ENCODE results near the gene CDH23. TPM values are rescaled to one million over a fixed set of nuclear protein-coding genes. Genes with fewer than 3 reads are reported as not detected.
A peak's percentile ranks its signal among the peaks of the same experiment; 100 is the strongest.

Gene CDH23
- total RNA-seq, 4 donors from 2014 or later: 7.1 to 56.2 (median 25.4) TPM

DNA sequence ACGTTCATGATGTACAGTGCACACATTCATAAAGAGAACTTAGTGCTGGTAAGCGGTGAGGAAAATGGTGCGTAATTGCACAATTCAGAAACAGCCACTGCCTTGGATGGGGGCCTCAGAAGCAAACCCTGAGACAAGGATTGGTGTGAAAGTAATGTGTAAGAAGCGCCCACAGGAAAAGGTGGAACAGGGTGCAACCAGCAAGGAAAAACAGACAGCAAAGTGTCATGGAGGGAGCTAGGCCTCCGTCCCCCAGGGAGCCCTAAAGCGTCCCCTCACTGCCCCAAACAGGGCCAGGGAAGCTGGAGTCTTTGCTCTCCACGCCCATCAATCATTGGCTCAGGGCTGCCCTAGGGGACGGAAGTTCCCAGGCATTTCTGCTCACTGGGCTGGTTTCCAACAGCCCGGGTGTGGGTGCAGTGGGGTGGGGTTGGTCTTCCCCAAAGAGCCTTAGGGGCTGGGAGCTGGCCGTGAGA, 332.5 kb downstream of the CDH23 start:
- Histone ChIP-seq H3K36me3 (no peaks in the 10 kb centered on the region), H3K4me1 (peaks cover 0 to 21% of the 10 kb centered on the region in 2 donors), H3K4me3 (no peak overlapping the region), H3K9me3 (no peaks in the 10 kb centered on the region), H3K27me3 (no peaks in the 10 kb centered on the region), H3K27ac (peak overlapping the region; percentile 65 to 82)
- intact Hi-C loops (cut with DNase I; ENCODE audit: low total_unique reads): no loop called here
- no peak for DNase-seq
- TF ChIP-seq POLR2A (IDR thresholded peaks at IDR 0.05): no peak
- TF ChIP-seq, protein P1, sequence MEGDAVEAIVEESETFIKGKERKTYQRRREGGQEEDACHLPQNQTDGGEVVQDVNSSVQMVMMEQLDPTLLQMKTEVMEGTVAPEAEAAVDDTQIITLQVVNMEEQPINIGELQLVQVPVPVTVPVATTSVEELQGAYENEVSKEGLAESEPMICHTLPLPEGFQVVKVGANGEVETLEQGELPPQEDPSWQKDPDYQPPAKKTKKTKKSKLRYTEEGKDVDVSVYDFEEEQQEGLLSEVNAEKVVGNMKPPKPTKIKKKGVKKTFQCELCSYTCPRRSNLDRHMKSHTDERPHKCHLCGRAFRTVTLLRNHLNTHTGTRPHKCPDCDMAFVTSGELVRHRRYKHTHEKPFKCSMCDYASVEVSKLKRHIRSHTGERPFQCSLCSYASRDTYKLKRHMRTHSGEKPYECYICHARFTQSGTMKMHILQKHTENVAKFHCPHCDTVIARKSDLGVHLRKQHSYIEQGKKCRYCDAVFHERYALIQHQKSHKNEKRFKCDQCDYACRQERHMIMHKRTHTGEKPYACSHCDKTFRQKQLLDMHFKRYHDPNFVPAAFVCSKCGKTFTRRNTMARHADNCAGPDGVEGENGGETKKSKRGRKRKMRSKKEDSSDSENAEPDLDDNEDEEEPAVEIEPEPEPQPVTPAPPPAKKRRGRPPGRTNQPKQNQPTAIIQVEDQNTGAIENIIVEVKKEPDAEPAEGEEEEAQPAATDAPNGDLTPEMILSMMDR (IDR thresholded peaks at IDR 0.05): no peak

DNA sequence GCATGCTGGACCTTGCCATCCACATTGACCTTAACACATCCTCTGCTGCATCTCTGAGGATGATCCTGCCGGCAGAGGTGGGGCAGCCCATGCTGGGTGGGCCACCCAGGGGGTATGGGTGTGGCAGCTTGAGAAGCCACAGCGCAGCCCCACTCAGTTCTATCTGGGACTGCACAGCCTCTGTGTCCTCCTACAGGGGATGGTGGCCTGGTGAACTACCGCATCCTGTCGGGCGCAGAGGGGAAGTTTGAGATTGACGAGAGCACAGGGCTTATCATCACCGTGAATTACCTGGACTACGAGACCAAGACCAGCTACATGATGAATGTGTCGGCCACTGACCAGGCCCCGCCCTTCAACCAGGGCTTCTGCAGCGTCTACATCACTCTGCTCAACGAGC, 335.1 kb downstream of the CDH23 start:
- TF ChIP-seq, protein P1 (IDR thresholded peaks at IDR 0.05): no peak
- TF ChIP-seq POLR2A (IDR thresholded peaks at IDR 0.05): no peak
- peaks cover 0 to 21% of the 10 kb centered on the region in 2 donors for H3K4me1 ChIP-seq
- H3K4me3 ChIP-seq: no peak overlapping the region
- intact Hi-C loops (cut with DNase I; ENCODE audit: low total_unique reads): no loop called here
- H3K27me3 ChIP-seq: no peaks in the 10 kb centered on the region
- H3K36me3 ChIP-seq: no peaks in the 10 kb centered on the region
- no peak overlapping the region for H3K27ac ChIP-seq
- DNase-seq: no peak
- no peaks in the 10 kb centered on the region for H3K9me3 ChIP-seq

DNA sequence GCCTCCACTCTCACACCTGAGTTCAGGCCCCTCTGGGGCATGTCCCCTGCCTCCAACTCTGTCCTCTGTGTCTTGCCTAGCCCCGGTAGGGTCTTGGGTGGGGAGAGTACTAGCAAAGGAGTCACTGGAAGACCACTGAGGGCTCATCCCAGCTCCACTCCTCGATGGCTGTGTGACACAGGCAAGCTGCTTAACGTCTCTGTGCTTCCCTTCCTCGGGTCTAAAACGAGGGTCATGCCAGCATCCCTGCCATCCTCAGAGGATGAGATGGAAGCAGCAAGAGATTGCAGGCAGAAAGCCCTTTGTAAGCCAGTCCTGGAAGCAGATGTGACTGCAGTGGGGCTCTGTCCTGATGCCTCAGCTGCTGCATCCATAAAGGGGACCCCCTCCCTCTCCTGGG, 338.1 kb downstream of the CDH23 start:
- no peak overlapping the region for H3K27ac ChIP-seq
- no peaks in the 10 kb centered on the region for H3K36me3 ChIP-seq
- H3K27me3 ChIP-seq: no peaks in the 10 kb centered on the region
- no peaks in the 10 kb centered on the region for H3K4me1 ChIP-seq
- H3K4me3 ChIP-seq: no peak overlapping the region
- TF ChIP-seq POLR2A (IDR thresholded peaks at IDR 0.05): no peak
- TF ChIP-seq, protein P1 (IDR thresholded peaks at IDR 0.05): no peak
- H3K9me3 ChIP-seq: no peaks in the 10 kb centered on the region
- no peak for DNase-seq
- intact Hi-C loops (cut with DNase I; ENCODE audit: low total_unique reads): no loop called here

DNA sequence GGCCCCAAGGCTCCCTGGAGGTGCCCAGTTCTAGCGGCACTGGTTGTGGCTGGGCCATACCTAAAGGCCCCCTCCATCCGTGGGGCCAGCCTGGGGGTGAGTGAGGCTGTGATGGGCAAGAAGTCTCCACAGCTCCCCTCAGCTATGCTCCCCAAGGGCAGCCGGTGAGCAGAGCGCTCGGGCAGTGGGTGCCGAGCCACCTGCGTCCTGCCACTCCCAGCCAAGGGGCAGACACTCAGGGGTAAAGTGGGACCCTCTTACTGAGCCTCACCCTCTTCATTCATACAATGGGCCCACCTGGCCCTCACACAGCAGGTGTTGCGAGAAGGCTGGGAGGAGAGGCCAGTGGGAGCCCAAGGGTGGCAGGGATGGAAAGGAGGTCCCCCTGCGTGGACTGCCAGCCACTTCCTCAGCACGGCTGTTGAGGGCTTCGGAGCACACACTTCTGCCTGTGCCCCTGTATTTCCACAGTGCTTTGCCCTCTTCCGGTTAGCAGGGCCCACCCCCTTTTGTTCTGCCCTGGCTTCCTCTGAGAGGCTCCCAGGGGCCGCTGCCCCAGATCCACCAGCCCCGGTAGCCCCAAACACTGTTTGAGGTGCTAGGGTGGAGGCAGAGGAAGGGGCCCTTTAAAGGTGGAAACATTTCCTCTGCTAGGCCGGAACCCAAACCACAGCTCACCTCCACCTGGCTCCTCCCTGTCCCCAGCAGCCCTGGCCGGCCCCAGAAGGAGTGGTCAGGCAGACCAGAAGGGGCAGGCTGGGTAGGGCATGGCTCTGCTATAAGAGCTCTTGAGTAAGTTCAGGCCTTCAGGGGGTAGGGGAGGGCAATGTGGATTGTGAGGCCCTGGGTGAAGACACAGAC, 339.2 kb downstream of the CDH23 start:
- Histone ChIP-seq H3K4me3 (no peak overlapping the region), H3K27ac (no peak overlapping the region), H3K36me3 (no peaks in the 10 kb centered on the region), H3K27me3 (no peaks in the 10 kb centered on the region), H3K4me1 (no peaks in the 10 kb centered on the region), H3K9me3 (no peaks in the 10 kb centered on the region)
- intact Hi-C loops (cut with DNase I; ENCODE audit: low total_unique reads): no loop called here
- TF ChIP-seq, protein P1 (IDR thresholded peaks at IDR 0.05): no peak
- TF ChIP-seq POLR2A (IDR thresholded peaks at IDR 0.05): no peak
- no peak for DNase-seq

DNA sequence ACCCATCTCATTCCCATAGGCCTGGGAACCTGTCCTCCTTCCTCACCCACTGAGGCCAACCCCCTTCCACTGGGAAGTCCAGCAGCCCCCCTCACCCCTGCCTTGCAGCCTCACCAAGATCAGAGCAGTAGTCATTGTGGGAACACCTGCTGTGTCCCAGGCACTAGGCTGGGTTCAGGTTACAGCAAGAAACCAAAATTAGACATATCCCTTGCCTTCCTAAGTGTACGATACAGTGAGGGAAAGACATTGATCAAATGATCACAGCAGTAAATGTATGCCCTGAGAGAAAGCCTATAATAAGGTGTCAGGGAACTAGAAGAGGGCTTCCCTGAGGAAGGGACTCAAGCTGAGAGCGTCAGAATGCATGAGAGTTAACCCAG, 339.8 kb downstream of the CDH23 start:
- intact Hi-C loops (cut with DNase I; ENCODE audit: low total_unique reads): no loop called here
- H3K4me3 ChIP-seq: no peak overlapping the region
- no peak for TF ChIP-seq POLR2A (IDR thresholded peaks at IDR 0.05)
- TF ChIP-seq, protein P1 (IDR thresholded peaks at IDR 0.05): no peak
- H3K27ac ChIP-seq: no peak overlapping the region
- H3K36me3 ChIP-seq: no peaks in the 10 kb centered on the region
- DNase-seq: no peak
- no peaks in the 10 kb centered on the region for H3K27me3 ChIP-seq
- H3K9me3 ChIP-seq: no peaks in the 10 kb centered on the region
- no peaks in the 10 kb centered on the region for H3K4me1 ChIP-seq

Data from uterus (tissue), 4 donors.